Measurements from ENCODE around the gene PPP3R1.
A peak's percentile ranks its signal among the peaks of the same experiment; 100 is the strongest.

Gene PPP3R1

DNA sequence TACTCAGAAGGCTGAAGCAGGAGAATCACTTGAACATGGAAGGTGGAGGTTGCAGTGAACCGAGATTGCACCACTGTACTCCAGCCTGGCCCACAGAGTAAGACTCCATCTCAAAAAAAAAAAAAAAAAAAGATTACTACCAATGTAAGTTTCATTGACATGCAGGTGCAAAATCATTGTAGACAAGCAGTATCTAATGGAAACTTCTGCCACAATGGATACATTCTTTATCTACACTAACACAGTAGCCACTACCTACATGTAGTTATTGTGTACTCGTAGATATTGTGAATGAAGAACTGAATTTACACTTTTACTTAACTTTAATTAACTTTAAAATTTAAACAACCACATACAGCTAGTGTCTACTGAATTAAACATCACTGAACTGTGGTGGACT is 10.6 kb downstream of the PPP3R1 start:
- FAIRE-seq = no peak
- TF ChIP-seq POLR2A (IDR thresholded peaks at IDR 0.05; ENCODE audit: low read depth, low read length) (no peak), POLR2AphosphoS5 (IDR thresholded peaks at IDR 0.05; ENCODE audit: low read depth, low read length) (no peak), TAF1 (IDR thresholded peaks at IDR 0.05; ENCODE audit: borderline replicate concordance, low read depth, low read length) (no peak)
- DNase-seq (ENCODE audit: insufficient read length) = no peak

GRCh38 chr2:68240446-68240845 is 11.9 kb downstream of the PPP3R1 start:
- no peak for DNase-seq (ENCODE audit: insufficient read length)
- peak; percentile 68 for FAIRE-seq
- no peak for TF ChIP-seq TAF1 (IDR thresholded peaks at IDR 0.05; ENCODE audit: borderline replicate concordance, low read depth, low read length)
- TF ChIP-seq POLR2AphosphoS5 (IDR thresholded peaks at IDR 0.05; ENCODE audit: low read depth, low read length) = no peak
- no peak for TF ChIP-seq POLR2A (IDR thresholded peaks at IDR 0.05; ENCODE audit: low read depth, low read length)

- FAIRE-seq (peak; percentile 56), DNase-seq (ENCODE audit: insufficient read length) (no peak)
- TF ChIP-seq POLR2AphosphoS5 (IDR thresholded peaks at IDR 0.05; ENCODE audit: low read depth, low read length) = no peak
- TF ChIP-seq TAF1 (IDR thresholded peaks at IDR 0.05; ENCODE audit: borderline replicate concordance, low read depth, low read length) = no peak
- no peak for TF ChIP-seq POLR2A (IDR thresholded peaks at IDR 0.05; ENCODE audit: low read depth, low read length)
Measured at GRCh38 chr2:68238955-68239822, 13.1 kb downstream of the PPP3R1 start.

GRCh38 chr2:68237976-68238580 is 14.3 kb downstream of the PPP3R1 start:
- FAIRE-seq = no peak
- no peak for TF ChIP-seq TAF1 (IDR thresholded peaks at IDR 0.05; ENCODE audit: borderline replicate concordance, low read depth, low read length)
- no peak for TF ChIP-seq POLR2AphosphoS5 (IDR thresholded peaks at IDR 0.05; ENCODE audit: low read depth, low read length)
- DNase-seq (ENCODE audit: insufficient read length) = no peak

- TF ChIP-seq POLR2A (IDR thresholded peaks at IDR 0.05; ENCODE audit: low read depth, low read length) (no peak), POLR2AphosphoS5 (IDR thresholded peaks at IDR 0.05; ENCODE audit: low read depth, low read length) (no peak), TAF1 (IDR thresholded peaks at IDR 0.05; ENCODE audit: borderline replicate concordance, low read depth, low read length) (no peak)
- FAIRE-seq = no peak
Measured at GRCh38 chr2:68237404-68237803, 14.9 kb downstream of the PPP3R1 start.

GRCh38 chr2:68236876-68237275 is 15.5 kb downstream of the PPP3R1 start:
- FAIRE-seq (no peak), DNase-seq (ENCODE audit: insufficient read length) (no peak)
- TF ChIP-seq POLR2A (IDR thresholded peaks at IDR 0.05; ENCODE audit: low read depth, low read length) (no peak), TAF1 (IDR thresholded peaks at IDR 0.05; ENCODE audit: borderline replicate concordance, low read depth, low read length) (no peak), POLR2AphosphoS5 (IDR thresholded peaks at IDR 0.05; ENCODE audit: low read depth, low read length) (no peak)

More at GRCh38 chr2:68237404-68237803, 14.9 kb downstream of the PPP3R1 start:
- no peak for DNase-seq (ENCODE audit: insufficient read length)

GRCh38 chr2:68236103-68236734 is 16.1 kb downstream of the PPP3R1 start:
- no peak for DNase-seq (ENCODE audit: insufficient read length)
- no peak for FAIRE-seq
- TF ChIP-seq TAF1 (IDR thresholded peaks at IDR 0.05; ENCODE audit: borderline replicate concordance, low read depth, low read length) (no peak), POLR2A (IDR thresholded peaks at IDR 0.05; ENCODE audit: low read depth, low read length) (no peak), POLR2AphosphoS5 (IDR thresholded peaks at IDR 0.05; ENCODE audit: low read depth, low read length) (no peak)

- TF ChIP-seq TAF1 (IDR thresholded peaks at IDR 0.05; ENCODE audit: borderline replicate concordance, low read depth, low read length) = no peak
- no peak for TF ChIP-seq POLR2AphosphoS5 (IDR thresholded peaks at IDR 0.05; ENCODE audit: low read depth, low read length)
- TF ChIP-seq POLR2A (IDR thresholded peaks at IDR 0.05; ENCODE audit: low read depth, low read length) = no peak
- DNase-seq (ENCODE audit: insufficient read length) (no peak), FAIRE-seq (no peak)
Measured at GRCh38 chr2:68235090-68235489, 17.2 kb downstream of the PPP3R1 start.

- FAIRE-seq (no peak), DNase-seq (ENCODE audit: insufficient read length) (no peak)
- TF ChIP-seq POLR2A (IDR thresholded peaks at IDR 0.05; ENCODE audit: low read depth, low read length) (no peak), POLR2AphosphoS5 (IDR thresholded peaks at IDR 0.05; ENCODE audit: low read depth, low read length) (no peak), TAF1 (IDR thresholded peaks at IDR 0.05; ENCODE audit: borderline replicate concordance, low read depth, low read length) (no peak)
Measured at GRCh38 chr2:68234405-68234804, 17.9 kb downstream of the PPP3R1 start.

DNA sequence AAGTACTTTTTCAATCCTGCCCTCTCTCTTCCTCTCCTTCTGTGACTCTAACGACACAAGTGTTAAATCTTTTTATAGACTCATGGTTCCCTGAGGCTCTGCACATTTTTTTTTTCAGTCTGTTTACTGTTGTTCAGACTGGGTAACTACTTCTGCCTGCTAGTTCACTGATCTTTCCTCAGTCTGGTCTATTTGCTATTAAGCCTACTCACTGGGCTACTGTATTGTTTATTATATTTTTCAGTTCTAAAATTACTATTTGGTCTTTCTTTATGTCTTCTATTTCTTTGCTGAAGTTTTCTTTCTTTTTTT is 21.3 kb downstream of the PPP3R1 start:
- FAIRE-seq (no peak), DNase-seq (ENCODE audit: insufficient read length) (no peak)
- no peak for TF ChIP-seq POLR2A (IDR thresholded peaks at IDR 0.05; ENCODE audit: low read depth, low read length)
- TF ChIP-seq POLR2AphosphoS5 (IDR thresholded peaks at IDR 0.05; ENCODE audit: low read depth, low read length) = no peak
- TF ChIP-seq TAF1 (IDR thresholded peaks at IDR 0.05; ENCODE audit: borderline replicate concordance, low read depth, low read length) = no peak

GRCh38 chr2:68230241-68231060 is 21.9 kb downstream of the PPP3R1 start:
- DNase-seq (ENCODE audit: insufficient read length) = no peak
- no peak for TF ChIP-seq POLR2A (IDR thresholded peaks at IDR 0.05; ENCODE audit: low read depth, low read length)
- no peak for TF ChIP-seq TAF1 (IDR thresholded peaks at IDR 0.05; ENCODE audit: borderline replicate concordance, low read depth, low read length)
- TF ChIP-seq POLR2AphosphoS5 (IDR thresholded peaks at IDR 0.05; ENCODE audit: low read depth, low read length) = no peak
- no peak for FAIRE-seq

Measured in GM12892 (cell line).